Measurements from ENCODE around the gene KCNB1.

KCNB1 gene

GRCh38 chr20:49482621-49483017 lies at the start of gene KCNB1:
Gene KCNB1 (minus strand): TSS chr20:49482668. CDS start chr20:49482480, 188 bp downstream.
- Histone ChIP-seq H3K4me1 (ENCODE audit: insufficient read depth, low read length) (peaks cover 21% of the 10 kb centered on the region), H3K4me3 (ENCODE audit: low read depth in 1 of 2, low read length in 2 of 2) (peak within 1 kb of the TSS; percentile 66 to 67), H3K27me3 (ENCODE audit: control insufficient read depth in 1 of 2, insufficient read depth in 2 of 2, low read length in 2 of 2) (no peaks in the 10 kb centered on the region), H3K9me3 (ENCODE audit: low read length) (no peaks in the 10 kb centered on the region), H3K36me3 (ENCODE audit: insufficient read depth, low read length) (peaks cover 9% of the 10 kb centered on the region), H3K9ac (ENCODE audit: low read length) (no peak within 1 kb of the TSS), H3K27ac (ENCODE audit: low read depth, low read length) (peak within 1 kb of the TSS; percentile 82)

GRCh38 chr20:49529470-49529869 lies 47.0 kb upstream of the KCNB1 start:
- Histone ChIP-seq H3K27me3 (ENCODE audit: control insufficient read depth in 1 of 2, insufficient read depth in 2 of 2, low read length in 2 of 2) (no peaks in the 10 kb centered on the region), H3K9me3 (ENCODE audit: low read length) (no peaks in the 10 kb centered on the region), H3K4me1 (ENCODE audit: insufficient read depth, low read length) (no peaks in the 10 kb centered on the region), H3K36me3 (ENCODE audit: insufficient read depth, low read length) (no peaks in the 10 kb centered on the region), H3K4me3 (ENCODE audit: low read depth in 1 of 2, low read length in 2 of 2) (no peak overlapping the region), H3K27ac (ENCODE audit: low read depth, low read length) (no peak overlapping the region), H3K9ac (ENCODE audit: low read length) (no peak overlapping the region)

- H3K27me3 ChIP-seq (ENCODE audit: control insufficient read depth in 1 of 2, insufficient read depth in 2 of 2, low read length in 2 of 2): no peaks in the 10 kb centered on the region
- no peak overlapping the region for H3K27ac ChIP-seq (ENCODE audit: low read depth, low read length)
- no peaks in the 10 kb centered on the region for H3K4me1 ChIP-seq (ENCODE audit: insufficient read depth, low read length)
- no peak overlapping the region for H3K9ac ChIP-seq (ENCODE audit: low read length)
- peaks cover 7% of the 10 kb centered on the region for H3K36me3 ChIP-seq (ENCODE audit: insufficient read depth, low read length)
- H3K4me3 ChIP-seq (ENCODE audit: low read depth in 1 of 2, low read length in 2 of 2): no peak overlapping the region
- no peaks in the 10 kb centered on the region for H3K9me3 ChIP-seq (ENCODE audit: low read length)
These were observed 44.1 kb upstream of the KCNB1 start for GRCh38 chr20:49526568-49526967.

- no peaks in the 10 kb centered on the region for H3K9me3 ChIP-seq (ENCODE audit: low read length)
- peaks cover 7% of the 10 kb centered on the region for H3K36me3 ChIP-seq (ENCODE audit: insufficient read depth, low read length)
- H3K4me3 ChIP-seq (ENCODE audit: low read depth in 1 of 2, low read length in 2 of 2): no peak overlapping the region
- H3K9ac ChIP-seq (ENCODE audit: low read length): no peak overlapping the region
- H3K27ac ChIP-seq (ENCODE audit: low read depth, low read length): no peak overlapping the region
- no peaks in the 10 kb centered on the region for H3K27me3 ChIP-seq (ENCODE audit: control insufficient read depth in 1 of 2, insufficient read depth in 2 of 2, low read length in 2 of 2)
- no peaks in the 10 kb centered on the region for H3K4me1 ChIP-seq (ENCODE audit: insufficient read depth, low read length)
These were observed 43.6 kb upstream of the KCNB1 start for GRCh38 chr20:49526056-49526455.

GRCh38 chr20:49523767-49524360 lies 41.4 kb upstream of the KCNB1 start:
- Histone ChIP-seq H3K27ac (ENCODE audit: low read depth, low read length) (no peak overlapping the region), H3K27me3 (ENCODE audit: control insufficient read depth in 1 of 2, insufficient read depth in 2 of 2, low read length in 2 of 2) (no peaks in the 10 kb centered on the region), H3K9me3 (ENCODE audit: low read length) (no peaks in the 10 kb centered on the region), H3K4me3 (ENCODE audit: low read depth in 1 of 2, low read length in 2 of 2) (no peak overlapping the region), H3K4me1 (ENCODE audit: insufficient read depth, low read length) (no peaks in the 10 kb centered on the region), H3K36me3 (ENCODE audit: insufficient read depth, low read length) (peaks cover 7% of the 10 kb centered on the region), H3K9ac (ENCODE audit: low read length) (no peak overlapping the region)

- Histone ChIP-seq H3K4me3 (ENCODE audit: low read depth in 1 of 2, low read length in 2 of 2) (no peak overlapping the region), H3K27ac (ENCODE audit: low read depth, low read length) (no peak overlapping the region), H3K9ac (ENCODE audit: low read length) (no peak overlapping the region), H3K27me3 (ENCODE audit: control insufficient read depth in 1 of 2, insufficient read depth in 2 of 2, low read length in 2 of 2) (no peaks in the 10 kb centered on the region), H3K9me3 (ENCODE audit: low read length) (no peaks in the 10 kb centered on the region), H3K4me1 (ENCODE audit: insufficient read depth, low read length) (no peaks in the 10 kb centered on the region), H3K36me3 (ENCODE audit: insufficient read depth, low read length) (peaks cover 7% of the 10 kb centered on the region)
These were observed 38.9 kb upstream of the KCNB1 start for GRCh38 chr20:49521356-49521755.

GRCh38 chr20:49519777-49520359 lies 37.4 kb upstream of the KCNB1 start:
- Histone ChIP-seq H3K27ac (ENCODE audit: low read depth, low read length) (no peak overlapping the region), H3K9me3 (ENCODE audit: low read length) (no peaks in the 10 kb centered on the region), H3K27me3 (ENCODE audit: control insufficient read depth in 1 of 2, insufficient read depth in 2 of 2, low read length in 2 of 2) (no peaks in the 10 kb centered on the region), H3K9ac (ENCODE audit: low read length) (no peak overlapping the region), H3K4me3 (ENCODE audit: low read depth in 1 of 2, low read length in 2 of 2) (no peak overlapping the region), H3K36me3 (ENCODE audit: insufficient read depth, low read length) (peaks cover 7% of the 10 kb centered on the region), H3K4me1 (ENCODE audit: insufficient read depth, low read length) (no peaks in the 10 kb centered on the region)

- no peaks in the 10 kb centered on the region for H3K9me3 ChIP-seq (ENCODE audit: low read length)
- H3K4me1 ChIP-seq (ENCODE audit: insufficient read depth, low read length): no peaks in the 10 kb centered on the region
- H3K4me3 ChIP-seq (ENCODE audit: low read depth in 1 of 2, low read length in 2 of 2): no peak overlapping the region
- no peak overlapping the region for H3K9ac ChIP-seq (ENCODE audit: low read length)
- H3K27me3 ChIP-seq (ENCODE audit: control insufficient read depth in 1 of 2, insufficient read depth in 2 of 2, low read length in 2 of 2): no peaks in the 10 kb centered on the region
- H3K36me3 ChIP-seq (ENCODE audit: insufficient read depth, low read length): peaks cover 7% of the 10 kb centered on the region
- no peak overlapping the region for H3K27ac ChIP-seq (ENCODE audit: low read depth, low read length)
These were observed 36.8 kb upstream of the KCNB1 start for GRCh38 chr20:49519212-49519712.

GRCh38 chr20:49518576-49518975 lies 36.1 kb upstream of the KCNB1 start:
- H3K9ac ChIP-seq (ENCODE audit: low read length): no peak overlapping the region
- H3K36me3 ChIP-seq (ENCODE audit: insufficient read depth, low read length): peaks cover under 1% of the 10 kb centered on the region
- no peaks in the 10 kb centered on the region for H3K9me3 ChIP-seq (ENCODE audit: low read length)
- no peaks in the 10 kb centered on the region for H3K27me3 ChIP-seq (ENCODE audit: control insufficient read depth in 1 of 2, insufficient read depth in 2 of 2, low read length in 2 of 2)
- H3K4me1 ChIP-seq (ENCODE audit: insufficient read depth, low read length): no peaks in the 10 kb centered on the region
- no peak overlapping the region for H3K4me3 ChIP-seq (ENCODE audit: low read depth in 1 of 2, low read length in 2 of 2)
- H3K27ac ChIP-seq (ENCODE audit: low read depth, low read length): no peak overlapping the region

- Histone ChIP-seq H3K4me1 (ENCODE audit: insufficient read depth, low read length) (no peaks in the 10 kb centered on the region), H3K9ac (ENCODE audit: low read length) (no peak overlapping the region), H3K9me3 (ENCODE audit: low read length) (no peaks in the 10 kb centered on the region), H3K36me3 (ENCODE audit: insufficient read depth, low read length) (no peaks in the 10 kb centered on the region), H3K4me3 (ENCODE audit: low read depth in 1 of 2, low read length in 2 of 2) (no peak overlapping the region), H3K27me3 (ENCODE audit: control insufficient read depth in 1 of 2, insufficient read depth in 2 of 2, low read length in 2 of 2) (no peaks in the 10 kb centered on the region), H3K27ac (ENCODE audit: low read depth, low read length) (no peak overlapping the region)
These were observed 35.3 kb upstream of the KCNB1 start for GRCh38 chr20:49517805-49518100.

GRCh38 chr20:49516916-49517804 lies 34.7 kb upstream of the KCNB1 start:
- no peaks in the 10 kb centered on the region for H3K9me3 ChIP-seq (ENCODE audit: low read length)
- no peaks in the 10 kb centered on the region for H3K4me1 ChIP-seq (ENCODE audit: insufficient read depth, low read length)
- H3K4me3 ChIP-seq (ENCODE audit: low read depth in 1 of 2, low read length in 2 of 2): no peak overlapping the region
- H3K9ac ChIP-seq (ENCODE audit: low read length): no peak overlapping the region
- no peaks in the 10 kb centered on the region for H3K27me3 ChIP-seq (ENCODE audit: control insufficient read depth in 1 of 2, insufficient read depth in 2 of 2, low read length in 2 of 2)
- no peak overlapping the region for H3K27ac ChIP-seq (ENCODE audit: low read depth, low read length)
- no peaks in the 10 kb centered on the region for H3K36me3 ChIP-seq (ENCODE audit: insufficient read depth, low read length)

Measured in muscle layer of colon (tissue), 2 donors.